Lung (tissue), 12 donors: ENCODE data around the gene BTBD10. TPM values are rescaled to one million over a fixed set of nuclear protein-coding genes. Genes with fewer than 3 reads are reported as not detected.

Experiments
- ATAC-seq: fragments of 200-7000 bp; cut with Tn5 transposase; one replicate; pipeline ENCODE4 v1.9.1; 2020; ENCODE audit warnings: moderate number of reproducible peaks; ENCODE audit not compliant: insufficient read depth, low FRiP score
- DNase-seq, 3 donors: peaks; one replicate each; pipeline ENCODE4 v3.0.0-alpha.2; 2013 to 2017
- H3K27ac ChIP-seq, 2 donors: one replicate each; pipeline ENCODE4 v1.5.1; 2013; ENCODE audit warnings: mild to moderate bottlenecking in 2 of 2, moderate library complexity in 2 of 2, control low read depth in 1 of 2, inconsistent platforms in 1 of 2, low read depth in 1 of 2, low read length in 1 of 2
- H3K27me3 ChIP-seq, 3 donors: one replicate each; pipeline ENCODE4 v1.5.1; 2013; ENCODE audit warnings: low read length in 2 of 3; ENCODE audit not compliant: control insufficient read depth in 3 of 3, insufficient read depth in 3 of 3
- H3K36me3 ChIP-seq, 4 donors: one replicate each; pipeline ENCODE4 v1.5.1; 2013; ENCODE audit warnings: low read length in 4 of 4, mild to moderate bottlenecking in 1 of 4, moderate library complexity in 1 of 4; ENCODE audit not compliant: control insufficient read depth in 4 of 4, insufficient read depth in 4 of 4
- H3K4me1 ChIP-seq, 5 donors: one replicate each; pipeline ENCODE4 v1.5.1; 2013; ENCODE audit warnings: low read length in 5 of 5, mild to moderate bottlenecking in 2 of 5, moderate library complexity in 1 of 5; ENCODE audit not compliant: control insufficient read depth in 5 of 5, insufficient read depth in 5 of 5
- H3K4me3 ChIP-seq: one replicate; pipeline ENCODE4 v1.5.1; 2013; ENCODE audit warnings: mild to moderate bottlenecking, control low read depth, moderate library complexity
- H3K9ac ChIP-seq, 2 donors: one replicate each; pipeline ENCODE4 v1.5.1; 2013; ENCODE audit warnings: low read length in 2 of 2, control low read depth in 1 of 2; ENCODE audit not compliant: insufficient read depth in 1 of 2
- H3K9me3 ChIP-seq, 4 donors: one replicate each; pipeline ENCODE4 v1.5.1; 2013; ENCODE audit warnings: low read length in 3 of 4, mild to moderate bottlenecking in 1 of 4, moderate library complexity in 1 of 4; ENCODE audit not compliant: control insufficient read depth in 4 of 4, insufficient read depth in 3 of 4
- WGBS, 2 donors: extraction: QIAGEN DNeasy Blood & Tissue Kit; methylation state at CpG; one replicate each; pipeline ENCODE4 v1.1.7; 2013; 5-methylcytosine and 5-hydroxymethylcytosine counted together
- polyA plus RNA-seq, 2 donors: library from polyadenylated mRNA; stranded (reverse); fragments of 200-250 nt; gene quantifications; one replicate each; pipeline ENCODE4 v1.2.1, GENCODE V29; 2013
- total RNA-seq, 2 donors: library from RNA; depleted of rRNA in 1 of 2; stranded (reverse); fragments of >200 nt in 1 of 2; gene quantifications; one replicate each; pipeline ENCODE4 v1.2.1, GENCODE V29; 2014 to 2021
- TF ChIP-seq, protein P1 (sequence below): IDR thresholded peaks from 2 replicates; pipeline ENCODE4 v1.5.1; 2012; ENCODE audit warnings: mild to moderate bottlenecking; ENCODE audit errors: control extremely low read depth, extremely low read depth
- donor health status: control.
- donor health status: control.
- donor health status: Bipolar disorder and iron deficiency.
- donor health status: healthy.
- donor health status: DM: yes; HTN: yes; CAD: no.

The BTBD10 gene
- total and polyA plus RNA-seq, 4 donors = 9.9 to 51.5 (median 21.2) TPM

DNA sequence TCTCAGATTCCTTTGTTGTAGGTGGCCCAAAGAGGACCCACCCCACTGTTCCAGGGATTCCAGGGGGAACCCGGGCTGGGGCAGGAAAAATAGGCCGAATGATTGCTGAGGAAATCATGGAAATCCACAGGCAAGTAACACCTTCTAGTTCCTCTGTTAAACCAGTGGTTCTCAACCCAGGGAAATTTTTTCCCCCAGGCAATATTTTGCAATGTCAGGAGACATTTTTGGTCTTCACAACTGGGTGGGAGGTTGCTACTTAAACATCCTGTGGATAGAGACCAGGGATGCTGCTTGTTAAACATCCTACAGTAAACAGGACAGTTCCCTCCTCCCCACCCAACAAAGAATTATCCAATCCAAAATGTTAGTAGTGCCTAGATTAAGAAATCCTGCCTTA, 84.7 kb downstream of the BTBD10 start:
- Histone ChIP-seq H3K4me1 (peaks cover 0 to 3% (median 0%) of the 10 kb centered on the region in 5 donors), H3K36me3 (peaks cover 6 to 44% (median 24%) of the 10 kb centered on the region in 4 donors), H3K27me3 (no peaks in the 10 kb centered on the region), H3K9me3 (no peaks in the 10 kb centered on the region), H3K27ac (no peak overlapping the region), H3K4me3 (no peak overlapping the region), H3K9ac (no peak overlapping the region)
- ATAC-seq (no peak), DNase-seq (no peak)
- TF ChIP-seq, protein P1, sequence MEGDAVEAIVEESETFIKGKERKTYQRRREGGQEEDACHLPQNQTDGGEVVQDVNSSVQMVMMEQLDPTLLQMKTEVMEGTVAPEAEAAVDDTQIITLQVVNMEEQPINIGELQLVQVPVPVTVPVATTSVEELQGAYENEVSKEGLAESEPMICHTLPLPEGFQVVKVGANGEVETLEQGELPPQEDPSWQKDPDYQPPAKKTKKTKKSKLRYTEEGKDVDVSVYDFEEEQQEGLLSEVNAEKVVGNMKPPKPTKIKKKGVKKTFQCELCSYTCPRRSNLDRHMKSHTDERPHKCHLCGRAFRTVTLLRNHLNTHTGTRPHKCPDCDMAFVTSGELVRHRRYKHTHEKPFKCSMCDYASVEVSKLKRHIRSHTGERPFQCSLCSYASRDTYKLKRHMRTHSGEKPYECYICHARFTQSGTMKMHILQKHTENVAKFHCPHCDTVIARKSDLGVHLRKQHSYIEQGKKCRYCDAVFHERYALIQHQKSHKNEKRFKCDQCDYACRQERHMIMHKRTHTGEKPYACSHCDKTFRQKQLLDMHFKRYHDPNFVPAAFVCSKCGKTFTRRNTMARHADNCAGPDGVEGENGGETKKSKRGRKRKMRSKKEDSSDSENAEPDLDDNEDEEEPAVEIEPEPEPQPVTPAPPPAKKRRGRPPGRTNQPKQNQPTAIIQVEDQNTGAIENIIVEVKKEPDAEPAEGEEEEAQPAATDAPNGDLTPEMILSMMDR = no peak
- WGBS, 2 donors = 90 to 93% methylated on average over 2 of the region's 2 CpGs

DNA sequence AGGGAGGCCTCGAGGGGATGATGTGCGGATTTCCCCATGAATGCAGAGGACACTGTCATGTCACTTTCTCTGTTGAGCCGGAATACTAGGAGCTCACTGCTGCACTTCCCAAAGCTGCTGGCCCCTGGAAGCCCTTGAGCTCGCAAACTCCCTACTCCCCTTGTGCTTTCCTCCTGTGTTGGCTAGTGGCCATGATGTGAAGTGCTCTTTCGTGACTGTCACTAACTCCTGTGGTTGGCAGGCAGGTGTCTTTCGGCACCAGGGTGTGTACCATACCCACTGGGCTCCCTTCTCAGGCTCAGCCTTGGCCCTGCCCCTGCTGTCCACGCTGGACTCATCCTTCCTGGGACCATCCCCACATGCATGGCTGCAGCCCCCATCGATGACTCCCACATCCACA, 86.2 kb downstream of the BTBD10 start:
- H3K4me1 ChIP-seq = peaks cover 0 to 3% (median 0%) of the 10 kb centered on the region in 5 donors
- no peak overlapping the region for H3K27ac ChIP-seq
- no peaks in the 10 kb centered on the region for H3K9me3 ChIP-seq
- TF ChIP-seq, protein P1 = no peak
- no peak for DNase-seq
- ATAC-seq = no peak
- no peak overlapping the region for H3K4me3 ChIP-seq
- H3K27me3 ChIP-seq = no peaks in the 10 kb centered on the region
- WGBS, 2 donors = 93 to 96% methylated on average over 8 of the region's 8 CpGs
- peaks cover 0 to 46% (median 22%) of the 10 kb centered on the region in 4 donors for H3K36me3 ChIP-seq
- no peak overlapping the region for H3K9ac ChIP-seq

DNA sequence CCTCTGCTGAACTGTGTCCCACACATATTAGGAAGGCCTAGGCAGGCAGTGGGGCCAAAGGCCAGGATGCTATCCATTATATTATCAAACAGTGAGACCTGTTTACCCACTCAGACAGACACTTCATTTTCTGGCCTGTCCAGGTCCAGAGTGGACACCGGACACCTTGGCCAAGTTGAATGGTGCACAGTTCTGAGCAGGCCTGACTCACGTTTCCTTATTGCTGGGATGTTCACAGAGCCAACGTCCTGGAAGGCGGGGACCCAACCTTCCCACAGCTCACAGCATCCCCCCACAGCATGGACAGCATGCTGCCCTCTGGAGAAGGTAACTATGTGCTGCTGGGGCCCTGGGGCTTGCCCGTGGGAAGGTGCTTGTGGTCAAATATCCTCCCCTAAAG, 86.6 kb downstream of the BTBD10 start:
- Histone ChIP-seq H3K27ac (no peak overlapping the region), H3K4me1 (peaks cover 0 to 3% (median 0%) of the 10 kb centered on the region in 5 donors), H3K36me3 (peaks cover 0 to 49% (median 19%) of the 10 kb centered on the region in 4 donors), H3K27me3 (no peaks in the 10 kb centered on the region), H3K9ac (no peak overlapping the region), H3K9me3 (no peaks in the 10 kb centered on the region), H3K4me3 (no peak overlapping the region)
- ATAC-seq (no peak), DNase-seq (no peak)
- 80 to 82% methylated on average over 5 of the region's 5 CpGs for WGBS, 2 donors
- TF ChIP-seq, protein P1 = no peak

DNA sequence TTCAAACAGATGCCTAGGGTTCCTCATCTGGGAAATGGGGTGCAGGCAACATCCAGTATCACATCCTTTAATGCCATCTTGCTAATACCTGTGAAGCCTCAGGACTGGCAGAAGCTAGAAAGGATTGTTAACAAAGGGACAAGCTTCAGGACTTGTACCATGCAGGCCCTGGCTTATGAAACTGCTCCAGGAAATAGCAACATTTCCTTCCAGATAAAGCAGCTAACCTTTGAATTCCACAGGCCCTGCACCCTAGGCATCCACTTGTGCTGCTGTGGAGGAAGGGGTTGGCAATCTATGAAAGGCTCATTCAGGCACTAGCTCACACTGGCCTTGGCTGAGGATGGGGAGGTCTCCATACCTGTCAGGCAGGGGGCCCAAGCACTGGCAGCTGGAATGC, 87.2 kb downstream of the BTBD10 start:
- no peak overlapping the region for H3K4me3 ChIP-seq
- H3K27me3 ChIP-seq = no peaks in the 10 kb centered on the region
- DNase-seq (peak; percentile 2 to 44 (median 35)), ATAC-seq (no peak)
- no peak overlapping the region for H3K27ac ChIP-seq
- peaks cover 0 to 3% (median 0%) of the 10 kb centered on the region in 5 donors for H3K4me1 ChIP-seq
- TF ChIP-seq, protein P1 = no peak
- no peaks in the 10 kb centered on the region for H3K9me3 ChIP-seq
- no peak overlapping the region for H3K9ac ChIP-seq
- peaks cover 0 to 46% (median 16%) of the 10 kb centered on the region in 4 donors for H3K36me3 ChIP-seq
